Stimulated activated CD8-positive, alpha-beta memory T cell treated with anti-CD3 and anti-CD28 coated beads, Interleukin-15, amount 100 ng/mL, for 4 hours (primary cell): ENCODE results near the gene MGRN1.

Source experiments
- DNase-seq, 2 donors: peaks; one replicate each; pipeline ENCODE4 v3.0.0-alpha.2; 2020; ENCODE audit warnings: low read depth in 2 of 2

The MGRN1 gene

DNA sequence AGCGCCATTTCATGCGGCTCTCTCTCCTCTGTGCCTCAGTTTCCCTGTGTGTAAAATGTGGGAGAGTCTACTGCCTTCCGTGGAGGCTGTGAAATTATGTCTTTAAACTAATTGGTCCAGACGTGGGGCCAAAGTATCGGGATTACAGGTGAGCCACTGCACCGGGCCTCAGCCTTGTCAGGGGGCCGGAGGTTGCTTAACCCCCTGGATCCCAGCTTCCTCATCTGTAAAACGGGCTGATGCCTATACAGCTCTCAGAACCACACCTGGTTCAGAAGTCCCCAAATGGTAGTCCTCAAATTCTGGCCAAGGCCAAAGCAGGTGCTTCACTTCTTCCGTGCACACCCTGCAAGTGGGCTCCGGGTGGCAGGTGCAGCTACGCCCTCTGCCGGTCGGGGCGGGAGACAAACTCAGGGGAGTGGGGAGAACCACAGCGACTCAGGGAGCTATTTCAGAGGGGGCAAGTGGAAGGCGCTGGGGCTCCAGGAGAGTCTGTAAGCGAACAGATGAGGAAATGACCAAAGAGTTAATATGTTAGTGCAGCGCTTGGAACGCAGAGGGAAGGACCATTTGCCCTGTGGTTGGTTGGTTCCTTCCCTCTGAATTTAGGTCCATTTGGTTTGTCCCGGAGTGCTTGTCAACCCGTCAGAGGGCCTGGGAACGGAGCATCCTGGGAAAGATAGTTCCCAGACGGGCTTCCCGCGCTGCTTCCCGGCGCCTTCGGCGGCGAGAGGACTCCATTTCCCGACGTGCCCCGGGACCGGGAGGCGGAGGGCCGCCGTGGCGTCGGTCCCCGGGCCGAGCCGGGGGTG is at the start of gene MGRN1:
TSS of gene MGRN1 (plus strand) at position 812 of the 812 bp plus-strand sequence. CDS start 135 bp downstream, outside the sequence.
- peak; percentile 81 to 87 for DNase-seq

DNA sequence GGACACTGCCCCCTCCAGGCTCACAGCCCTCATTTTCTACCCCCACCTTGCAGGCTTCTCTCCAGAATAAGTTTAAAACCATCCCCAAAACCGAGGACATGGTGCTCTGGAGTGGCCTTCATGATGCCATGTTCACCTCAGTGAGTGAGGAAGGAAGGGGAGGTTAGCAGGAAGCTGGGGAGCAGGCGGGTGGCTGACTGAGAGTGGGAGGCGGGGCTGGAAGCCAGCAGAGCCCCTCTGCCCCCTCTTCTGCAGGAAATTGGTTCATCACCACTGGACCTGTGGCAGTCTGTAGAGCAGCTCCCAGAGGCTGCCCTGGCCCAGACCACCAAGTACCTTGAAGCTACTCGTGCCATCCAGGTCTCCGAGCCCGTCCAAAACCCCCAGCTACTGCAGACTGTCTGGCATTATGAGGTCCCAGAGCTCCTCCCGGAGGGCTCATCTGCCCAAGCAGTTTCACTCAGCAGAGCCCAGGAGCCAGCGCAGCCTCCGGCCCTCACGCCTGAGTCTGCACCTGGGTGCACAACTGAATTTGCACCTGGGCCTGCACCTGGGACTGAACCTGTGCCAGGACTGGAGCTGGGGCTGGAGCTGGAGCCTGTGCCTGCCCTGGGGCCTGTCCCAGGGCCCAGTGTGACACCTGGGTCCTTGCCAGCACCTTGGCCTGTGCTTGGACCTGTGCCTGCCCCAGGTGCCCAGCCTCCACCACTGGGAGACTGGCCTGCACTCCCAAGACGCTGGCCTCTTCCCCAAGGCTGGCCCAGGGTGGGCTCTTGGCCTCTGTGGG is 49.5 kb upstream of the MGRN1 start:
- DNase-seq, result no peak

DNA sequence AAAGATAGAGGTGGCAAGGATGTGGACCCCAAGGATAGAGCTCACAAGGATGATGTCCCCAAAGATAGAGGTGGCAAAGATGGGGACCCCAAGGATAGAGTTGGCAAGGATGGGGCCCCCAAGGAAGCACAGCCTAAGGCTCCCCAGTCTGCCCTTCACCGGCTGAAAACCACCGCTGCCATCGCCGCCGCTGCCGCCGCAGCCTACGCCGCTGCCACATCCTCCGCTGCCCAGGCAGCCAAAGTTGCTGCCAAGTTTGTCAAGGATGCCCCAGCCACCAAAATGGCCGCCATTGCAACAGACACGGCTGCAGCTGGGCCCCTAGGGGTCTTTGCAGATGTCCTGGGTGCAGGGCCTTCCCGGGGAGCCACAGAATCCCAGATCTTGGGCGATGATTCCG is 48.6 kb upstream of the MGRN1 start:
- DNase-seq, result no peak

GRCh38 chr16:4578961-4579530 is 45.6 kb upstream of the MGRN1 start:
- DNase-seq, result no peak

DNA sequence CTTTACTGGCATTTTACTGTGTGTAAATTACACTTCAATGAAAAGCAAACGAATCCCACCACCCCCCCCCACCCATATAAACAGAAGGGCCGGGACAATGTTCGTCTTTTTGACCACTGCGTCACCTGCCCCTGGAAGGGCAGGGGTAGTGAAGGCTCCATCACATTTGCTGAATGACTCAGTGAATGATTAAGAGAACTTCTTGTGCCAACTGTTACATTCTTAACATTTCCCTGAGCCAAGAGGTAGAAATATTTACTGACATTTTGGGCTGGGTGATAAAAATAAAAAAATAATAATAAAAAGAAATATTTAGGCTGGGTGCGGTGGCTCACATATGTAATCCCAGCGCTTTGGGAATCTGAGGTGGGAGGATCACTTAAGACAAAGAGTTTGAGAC is 44.4 kb upstream of the MGRN1 start:
- no peak for DNase-seq

DNA sequence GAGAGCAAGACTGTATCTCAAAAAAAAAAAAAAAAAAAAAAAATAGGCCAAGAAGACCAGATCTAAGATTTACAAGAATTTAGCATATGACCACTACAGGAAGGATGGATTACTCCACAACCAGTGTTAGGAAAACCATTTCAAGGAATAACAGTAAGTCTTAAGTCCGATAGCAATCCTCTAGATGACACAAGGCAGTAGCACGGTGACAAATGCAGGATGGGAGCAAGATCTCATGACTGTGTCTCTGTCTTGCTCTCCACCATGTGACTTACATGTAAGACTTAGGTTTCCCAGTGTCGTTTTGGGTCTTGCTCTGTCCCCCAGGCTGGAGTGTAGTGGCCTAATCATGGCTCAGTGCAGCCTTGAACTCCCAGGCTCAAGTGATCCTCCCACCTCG is 40.7 kb upstream of the MGRN1 start:
- DNase-seq, result no peak

- no peak for DNase-seq
Measured at GRCh38 chr16:4586291-4586690, 38.3 kb upstream of the MGRN1 start.

DNA sequence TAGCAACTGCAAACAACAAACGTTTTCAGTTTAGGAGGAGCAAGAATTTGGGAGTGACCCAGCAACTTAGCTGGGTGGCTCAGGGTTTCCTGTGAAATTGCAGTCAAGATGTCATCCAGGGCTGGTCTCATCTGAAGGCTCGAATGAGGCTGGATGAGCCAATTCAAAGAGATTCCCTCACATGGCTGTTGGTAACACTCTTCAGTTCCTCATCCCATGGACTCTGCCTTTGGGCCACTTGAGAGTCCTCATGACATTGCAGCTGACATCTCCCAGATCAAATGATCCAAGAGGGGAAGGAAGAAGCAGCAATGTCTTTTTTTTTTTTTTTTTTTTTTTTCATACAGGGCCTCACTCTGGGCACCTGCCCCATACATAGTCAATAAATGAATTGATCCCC is 36.2 kb upstream of the MGRN1 start:
- DNase-seq, result no peak

DNA sequence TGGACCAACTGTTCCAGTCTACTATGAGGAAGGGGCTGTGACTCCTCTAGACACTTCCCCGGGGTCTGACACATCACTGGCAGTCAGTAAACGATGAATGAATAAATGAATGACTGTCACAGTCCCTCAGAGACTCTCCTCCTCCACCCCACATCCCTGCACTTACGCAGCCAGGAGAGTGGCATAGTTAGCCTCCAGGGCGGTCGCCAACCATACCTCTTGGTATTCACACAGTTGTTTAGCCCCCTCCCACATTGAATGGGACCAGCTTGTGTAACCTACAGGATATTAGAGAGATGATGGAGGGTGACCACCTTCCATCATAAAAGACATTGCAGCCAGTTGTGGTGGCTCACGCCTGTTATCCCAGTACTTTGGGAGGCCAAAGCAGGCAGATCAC is 35.7 kb upstream of the MGRN1 start:
- no peak for DNase-seq

DNA sequence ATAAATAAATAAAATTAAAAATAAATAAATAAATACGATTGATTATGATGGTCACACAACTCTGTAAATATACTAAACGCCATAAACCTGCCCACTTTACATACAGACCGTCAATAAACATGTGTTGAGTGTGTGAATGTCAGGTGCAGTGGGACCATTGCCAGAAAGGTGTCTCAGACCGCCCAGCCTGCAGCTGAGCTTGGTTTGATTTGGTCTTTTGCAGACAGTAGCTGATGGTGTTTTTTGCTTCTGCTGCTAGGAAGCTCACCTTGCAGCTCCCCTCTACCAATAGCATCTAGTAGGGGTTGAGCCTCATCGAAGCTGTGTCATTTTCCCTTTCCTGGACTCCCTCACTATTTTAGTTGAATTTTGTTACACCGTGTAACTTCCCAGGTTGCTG is 33.4 kb upstream of the MGRN1 start:
- no peak for DNase-seq

- no peak for DNase-seq
Measured at GRCh38 chr16:4591706-4592470, 32.7 kb upstream of the MGRN1 start.

DNA sequence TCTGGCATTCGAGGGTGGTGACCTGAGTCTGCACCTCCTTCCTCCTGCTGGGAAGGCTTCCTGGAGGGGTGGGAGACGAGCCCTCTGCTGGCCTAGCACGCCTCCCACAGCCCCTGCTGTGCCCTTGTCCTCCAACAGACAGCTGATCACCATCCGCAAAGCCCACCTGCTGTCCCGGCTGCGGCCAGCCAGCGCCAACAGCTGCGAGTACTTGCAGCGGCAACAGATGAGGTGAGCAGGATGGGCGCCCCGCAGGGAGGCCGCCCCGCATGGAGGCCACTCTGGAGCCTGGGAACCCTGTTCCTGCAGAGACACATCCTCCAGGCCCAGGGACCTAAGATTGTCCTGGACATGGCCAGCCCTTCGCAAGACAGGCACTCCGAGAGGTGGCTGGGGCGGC is 31.5 kb upstream of the MGRN1 start:
- DNase-seq, result no peak

GRCh38 chr16:4594433-4595410 is 29.9 kb upstream of the MGRN1 start:
- no peak for DNase-seq

GRCh38 chr16:4597174-4597573 is 27.5 kb upstream of the MGRN1 start:
- DNase-seq, result no peak

GRCh38 chr16:4599037-4599436 is 25.6 kb upstream of the MGRN1 start:
- no peak for DNase-seq

- DNase-seq, result no peak
Measured at GRCh38 chr16:4599545-4599944, 25.1 kb upstream of the MGRN1 start.

DNA sequence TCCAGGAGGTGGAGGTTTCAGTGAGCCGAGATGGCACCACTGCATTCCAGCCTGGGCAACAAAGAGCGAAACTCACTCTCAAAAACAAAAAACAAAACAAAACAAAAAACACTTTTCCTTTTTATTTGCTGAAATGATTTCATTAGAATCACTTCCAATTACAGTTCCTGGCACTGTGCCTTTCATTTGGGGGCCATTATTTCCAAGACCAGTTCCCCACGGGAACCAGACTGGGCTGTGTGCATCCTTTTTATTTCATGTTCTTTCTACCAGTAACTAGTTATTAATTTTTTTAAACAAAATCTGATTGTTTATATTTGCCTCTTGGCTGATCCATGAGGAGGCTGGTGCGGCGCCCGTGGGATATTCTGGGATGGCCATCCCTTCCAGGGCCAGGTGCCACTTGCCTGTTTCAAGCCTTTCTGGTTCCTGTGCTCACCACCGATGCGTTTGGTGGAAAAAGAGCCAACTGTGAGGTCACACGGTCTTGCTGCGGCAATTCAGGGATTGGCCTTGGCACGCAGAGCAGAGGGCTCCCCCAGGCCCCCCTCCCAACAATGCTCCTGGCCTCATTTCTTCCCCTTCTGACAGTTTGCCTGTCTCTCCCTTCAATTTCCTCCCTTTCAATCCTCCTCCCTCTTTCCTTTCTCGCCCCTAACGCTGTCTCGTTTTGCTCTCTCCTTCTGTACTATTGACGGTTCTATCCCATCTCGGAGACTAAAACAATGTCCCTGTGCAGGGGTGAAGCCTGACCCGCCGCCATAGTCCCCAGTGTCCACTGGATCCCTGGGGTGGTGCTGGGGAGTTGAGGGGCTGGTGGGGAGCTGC is 23.4 kb upstream of the MGRN1 start:
- DNase-seq, result no peak

DNA sequence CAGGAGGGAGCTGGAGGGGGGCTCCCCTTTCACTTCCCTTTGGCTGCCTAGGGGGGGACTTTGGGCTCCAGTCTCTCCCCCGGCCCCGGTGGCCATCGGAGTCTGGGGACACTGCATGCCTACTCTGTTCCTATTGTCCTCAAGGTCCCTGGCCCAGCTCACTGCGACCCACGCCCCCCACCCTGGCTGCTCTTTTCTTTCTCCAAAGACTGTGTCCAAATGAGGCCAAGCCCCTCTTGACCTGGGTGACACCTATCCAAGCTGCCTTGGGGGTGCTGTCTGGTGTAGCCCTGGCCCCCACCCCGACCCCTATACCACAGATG is 22.8 kb upstream of the MGRN1 start:
- no peak for DNase-seq

DNA sequence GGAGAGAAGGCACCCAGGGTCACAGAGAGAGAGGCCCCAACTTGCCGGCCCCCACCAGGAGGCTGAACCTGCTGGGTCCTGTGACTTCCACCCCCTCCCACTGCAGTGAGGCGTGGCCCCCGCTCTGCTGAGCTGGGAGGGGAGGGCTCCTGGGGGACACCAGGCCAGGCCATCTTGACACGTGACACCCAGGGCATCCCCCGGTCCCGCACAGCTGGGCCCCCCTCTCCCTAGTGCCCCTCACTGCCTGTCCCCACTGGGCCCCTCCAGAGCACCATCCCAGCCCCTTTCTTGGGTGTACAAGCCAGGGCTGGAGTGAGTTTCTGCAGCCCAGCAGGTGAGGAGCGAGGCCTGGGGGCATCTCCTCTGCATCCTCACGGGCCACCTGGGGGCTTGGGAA is 22.3 kb upstream of the MGRN1 start:
- no peak for DNase-seq

DNA sequence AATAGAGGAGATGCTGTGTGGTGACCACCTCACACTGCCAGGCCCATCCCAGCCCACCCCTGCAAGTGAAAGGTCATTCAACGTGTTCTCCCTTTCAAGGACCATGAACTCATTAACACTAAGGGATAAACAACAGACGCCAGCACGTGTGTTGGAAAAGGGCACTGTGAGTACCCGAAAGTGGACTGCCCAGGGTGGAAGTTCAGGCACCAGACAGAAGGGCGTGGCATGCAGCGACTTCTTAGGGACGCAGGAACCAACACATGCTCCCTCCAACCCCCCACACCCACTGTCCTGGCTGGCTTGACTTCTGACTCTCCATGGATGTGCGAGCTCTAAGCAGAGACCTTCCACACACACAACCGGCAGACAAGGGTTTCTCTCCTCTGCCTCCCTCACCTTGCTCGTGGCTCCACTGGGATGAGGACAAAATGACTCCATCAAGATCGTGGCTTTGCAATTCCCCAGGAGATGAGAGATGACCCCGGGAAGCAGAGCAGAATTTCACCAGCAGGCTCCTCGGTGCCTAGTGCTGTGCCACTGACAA is 20.9 kb upstream of the MGRN1 start:
- DNase-seq, result no peak
